Upper lobe of left lung (tissue), 6 donors: ENCODE measurements around the gene SPP2. TPM values are rescaled to one million over a fixed set of nuclear protein-coding genes. Genes with fewer than 3 reads are reported as not detected.

Source experiments
- total RNA-seq, 6 donors: library from RNA; depleted of rRNA in 4 of 6; stranded (reverse); fragments of >200 nt in 4 of 6; gene quantifications; one replicate each; pipeline versions ENCODE4 v1.1.0 to v1.2.1, GENCODE V29; 2016 to 2021
- donor health status: DM: no; HTN: no; CAD: no; lungs with moderate emphysema.
- donor health status: DM: no; HTN: yes; CAD: no; lungs with severe emphysema.

SPP2 gene
- total RNA-seq, 6 donors from 2014 or later: not detected

Other genes with a start within 250 kb of the SPP2 start
- gene HJURP, start 196.2 kb upstream of the SPP2 start, total RNA-seq: 1 to 10 TPM in 4 of 6 donors, under 1 TPM in 1, not detected in 1; 0.98 to 3.2 (median 1.3) TPM
- under 1 TPM in 2 of 6 donors, not detected in 4; 0.17 to 0.30 TPM for gene TRPM8, start 133.3 kb upstream of the SPP2 start, total RNA-seq